K562 (cell line): ENCODE results near the gene SFXN3. TPM values are rescaled to one million over a fixed set of nuclear protein-coding genes. Genes with fewer than 3 reads are reported as not detected.

Experiments used
- ARID4B ChIP-seq: sonication (generic); formaldehyde crosslinking; IDR thresholded peaks from 2 replicates; pipeline ENCODE4 v1.8.0; 2022; ENCODE audit warnings: mild to moderate bottlenecking, missing genetic modification reagents
- CBFA2T2 ChIP-seq: fragments of 450-650 bp; conservative IDR thresholded peaks from 2 replicates; pipeline ENCODE4 v1.6.1; 2017; ENCODE audit warnings: mild to moderate bottlenecking
- CBX1 ChIP-seq: sonication (generic); IDR thresholded peaks from 2 replicates; pipeline ENCODE4 v1.6.1; 2016; ENCODE audit warnings: antibody characterized with exemption, low read depth, mild to moderate bottlenecking
- CCNT2 ChIP-seq: IDR thresholded peaks from 2 replicates; pipeline ENCODE4 v1.6.1; 2011; ENCODE audit warnings: borderline replicate concordance, low read depth, mild to moderate bottlenecking, moderate library complexity, mixed read lengths, low read length; ENCODE audit not compliant: insufficient read length; ENCODE audit errors: extremely low read depth
- CHD1 ChIP-seq: fragments of 200-600 bp; sonication (generic); IDR thresholded peaks from one replicate; pipeline ENCODE4 v1.6.1; 2012; ENCODE audit warnings: mild to moderate bottlenecking, moderate library complexity, low read length, inconsistent platforms
- CXXC5 ChIP-seq: fragments of 250-450 bp; sonication (Bioruptor Pico); IDR thresholded peaks from 2 replicates; pipeline ENCODE4 v1.8.0; 2022; ENCODE audit warnings: inconsistent platforms, mild to moderate bottlenecking, moderate library complexity
- E2F3 ChIP-seq: fragments of 250-450 bp; sonication (Bioruptor Pico); IDR thresholded peaks from 2 replicates; pipeline ENCODE4 v1.4.0; 2020; ENCODE audit warnings: mild to moderate bottlenecking
- FOXM1 ChIP-seq, 2 experiments: fragments of 450-650 bp in 1 of 2; sonication (generic) in 1 of 2; formaldehyde crosslinking in 1 of 2; IDR thresholded peaks; 2 replicates each; pipeline versions ENCODE4 v1.6.1 to v1.9.0; 2017 to 2022; ENCODE audit warnings: low read depth in 2 of 2, mild to moderate bottlenecking in 2 of 2, missing genetic modification reagents in 1 of 2, moderate library complexity in 1 of 2
- GTF3C2 ChIP-seq: IDR thresholded peaks from 3 replicates; pipeline ENCODE4 v1.6.1; 2011; ENCODE audit warnings: borderline replicate concordance, mild to moderate bottlenecking, moderate library complexity; ENCODE audit not compliant: insufficient read length; ENCODE audit errors: extremely low read depth
- HMGN3 ChIP-seq: IDR thresholded peaks from 2 replicates; pipeline ENCODE4 v1.6.1; 2011; ENCODE audit warnings: borderline replicate concordance, low read depth, mild to moderate bottlenecking, mixed read lengths, low read length; ENCODE audit not compliant: insufficient read length; ENCODE audit errors: extremely low read depth
- RUNX1 ChIP-seq: sonication (generic); IDR thresholded peaks from 2 replicates; pipeline ENCODE4 v1.6.1; 2016; ENCODE audit warnings: antibody characterized with exemption, low read depth
- TAF15 ChIP-seq: fragments of 200-400 bp; formaldehyde crosslinking; IDR thresholded peaks from 2 replicates; pipeline ENCODE4 v1.6.1; 2017; ENCODE audit warnings: mild to moderate bottlenecking, low read depth, low read length, moderate library complexity
- ZNF639 ChIP-seq, 2 experiments: fragments of 200-800 bp in 1 of 2; sonication (Bioruptor generic) in 1 of 2; sonication (generic) in 1 of 2; formaldehyde crosslinking in 1 of 2; IDR thresholded peaks in 1 of 2; conservative IDR thresholded peaks in 1 of 2; 2 replicates each; pipeline versions ENCODE4 v1.5.0 to v1.6.1; 2016 to 2020; ENCODE audit warnings: missing compliant biosample characterization in 1 of 2, missing genetic modification characterization in 1 of 2, missing genetic modification reagents in 1 of 2
- polyA plus RNA-seq, 8 experiments: library from polyadenylated mRNA; depleted of rRNA in 4 of 8; stranded (reverse) in 5 of 8; unstranded in 3 of 8; fragments of >200 nt; fragmentation: Nextera tagmentation in 2 of 8; fragmentation: Illumina TruSeq in 1 of 8; extraction: Ambion mirVana in 2 of 8; extraction: Trizol in 1 of 8; gene quantifications; 2 replicates each; pipeline versions ENCODE4 v1.2.1 to v1.2.3, GENCODE V29; 2011 to 2014; ENCODE audit warnings: inconsistent platforms in 1 of 8, missing spikeins in 1 of 8
- total RNA-seq, 7 experiments: library from RNA; depleted of rRNA in 6 of 7; stranded (reverse); fragments of >200 nt in 6 of 7; fragmentation: Illumina TruSeq in 2 of 7; extraction: Trizol in 2 of 7; gene quantifications; 2 replicates each; pipeline versions ENCODE4 v1.2.1 to v1.2.3, GENCODE V29; 2011 to 2021; ENCODE audit warnings: low replicate concordance in 1 of 7

SFXN3 gene
- total and polyA plus RNA-seq, 9 of the 15 experiments (the other 6 are each of a cell fraction or from before 2014, with no cell fraction given), result 0.24 to 4.6 (median 0.86) TPM

- TF ChIP-seq GTF3C2 (no peak), FOXM1 (IDR thresholded peaks at IDR 0.05; ENCODE audit: low read depth) (no peak), FOXM1 (CRISPR knock-in tag; IDR thresholded peaks at IDR 0.05; ENCODE audit: low read depth) (no peak; the same call in 1 of the 2 replicates), ARID4B (peak; percentile 32; the same call in 1 of the 2 replicates), CBFA2T2 (peak; percentile 4; the same call in 1 of the 2 replicates), HMGN3 (peak; percentile 55), CXXC5 (CRISPR knock-in tag) (peak; percentile 88), E2F3 (CRISPR knock-in tag) (0 out of 2 replicates have a peak, but pooled peaks have one; percentile 39), CBX1 (peak; percentile 33; the same call in 1 of the 2 replicates), RUNX1 (no peak), CHD1 (peak; percentile 14), TAF15 (no peak), CCNT2 (peak; percentile 85), ZNF639 (CRISPR knock-in tag; conservative IDR thresholded peaks at IDR 0.05 in 1 of 2, IDR thresholded peaks at IDR 0.05 in 1 of 2) (peak in 1 of 2 experiments; percentile 61; a peak in 1 of 4 replicates)
Observed at GRCh38 chr10:101062232-101063049, 31.4 kb downstream of the SFXN3 start (continued).
